Activated CD8-positive, alpha-beta memory T cell treated with anti-CD3 and anti-CD28 coated beads for 1 hour (primary cell): ENCODE results near the gene DENND4B.
"Not testable (repeated sequence)": the region's sequence is repeated elsewhere in the genome, so short reads cannot be mapped to it uniquely, and the experiment has no call there.

ENCODE experiments used
- DNase-seq, 2 donors: peaks; one replicate each; pipeline ENCODE4 v3.0.0-alpha.2; 2020; ENCODE audit warnings: low read depth in 1 of 2; ENCODE audit errors: extremely low read depth in 1 of 2

Gene DENND4B

GRCh38 chr1:153891042-153891441 lies 55.5 kb downstream of the DENND4B start:
- not testable (repeated sequence) for DNase-seq

DNA sequence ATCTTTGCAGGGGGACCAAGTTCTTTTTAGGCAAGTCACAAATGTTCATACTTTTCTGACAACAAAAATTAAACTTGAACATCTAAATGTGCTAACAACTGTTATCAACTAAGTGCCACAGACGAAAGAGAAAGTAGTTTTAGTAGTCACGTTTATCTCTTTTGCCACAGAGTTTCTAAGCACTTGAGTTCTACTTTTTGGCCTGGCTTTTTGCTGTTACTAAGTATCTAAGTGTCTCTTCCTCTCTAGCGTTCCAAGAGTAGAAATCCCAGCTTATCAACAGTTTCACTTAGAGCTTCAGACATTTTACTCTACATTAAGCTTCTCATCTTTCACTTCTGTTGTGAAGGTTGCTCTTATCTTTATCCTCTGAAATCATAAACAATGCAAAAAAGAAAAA lies 58.0 kb downstream of the DENND4B start:
- DNase-seq, result no peak

GRCh38 chr1:153886127-153886526 lies 60.4 kb downstream of the DENND4B start:
- DNase-seq, result no peak

- DNase-seq, result no peak
These were observed 63.3 kb downstream of the DENND4B start for GRCh38 chr1:153883223-153883622.

GRCh38 chr1:153882296-153882912 lies 64.1 kb downstream of the DENND4B start:
- no peak for DNase-seq

- DNase-seq, result no peak
These were observed 64.8 kb downstream of the DENND4B start for GRCh38 chr1:153881751-153882150.

DNA sequence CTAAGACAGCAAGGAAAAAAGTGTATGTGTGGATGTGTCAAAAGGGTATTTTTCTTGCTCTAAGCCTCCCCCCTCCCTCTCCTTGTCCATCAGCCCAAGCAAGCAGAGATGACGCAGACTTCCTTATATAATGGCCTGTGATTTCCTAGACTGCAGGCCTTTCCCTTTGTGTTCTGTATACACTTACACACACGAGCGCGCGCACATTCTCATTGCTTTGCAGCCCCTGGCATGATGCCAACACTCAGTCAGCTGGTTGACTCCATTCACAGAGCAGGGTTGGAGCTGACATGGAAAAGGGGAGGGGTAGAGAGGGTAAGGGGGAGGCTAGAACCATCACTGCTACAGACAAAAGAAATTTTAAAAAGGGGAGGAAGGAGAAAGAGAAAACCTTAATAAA lies 65.6 kb downstream of the DENND4B start:
- DNase-seq, result peak; percentile 10 to 12

- no peak for DNase-seq
These were observed 66.5 kb downstream of the DENND4B start for GRCh38 chr1:153880024-153880423.
